HG03064 (cell line): ENCODE results near the gene SLC35A2.
"Not testable (repeated sequence)": the region's sequence is repeated elsewhere in the genome, so short reads cannot be mapped to it uniquely, and the experiment has no call there.

Source experiments
- ATAC-seq: cut with Tn5 transposase; IDR thresholded peaks from one replicate; pipeline ENCODE4 v1.9.1; 2021; ENCODE audit warnings: low read depth; ENCODE audit not compliant: unreplicated experiment

SLC35A2 gene

DNA sequence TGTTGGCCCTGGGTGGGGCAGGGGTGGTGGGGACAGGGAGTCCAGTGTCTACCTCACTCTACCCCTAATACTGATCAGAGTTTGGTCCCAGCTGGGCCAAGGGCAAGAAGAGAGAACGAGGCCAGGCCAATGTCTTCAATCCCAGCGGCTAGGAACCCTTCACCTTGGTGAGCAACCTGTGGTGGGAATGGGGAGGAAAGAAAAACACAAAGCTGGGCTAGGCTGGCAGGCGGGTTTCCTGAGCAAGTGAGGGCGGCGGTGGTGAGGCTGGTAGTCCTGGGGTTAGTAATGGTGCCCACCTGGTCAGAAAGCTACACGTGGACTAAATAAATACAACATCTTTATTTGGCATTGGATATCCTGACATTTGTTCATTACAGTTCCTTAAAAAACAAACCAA is 8.2 kb downstream of the SLC35A2 start:
- no peak for ATAC-seq

GRCh38 chrX:48902776-48903175 is 8.7 kb downstream of the SLC35A2 start:
- ATAC-seq: no peak

GRCh38 chrX:48902135-48902534 is 9.3 kb downstream of the SLC35A2 start:
- ATAC-seq: no peak

DNA sequence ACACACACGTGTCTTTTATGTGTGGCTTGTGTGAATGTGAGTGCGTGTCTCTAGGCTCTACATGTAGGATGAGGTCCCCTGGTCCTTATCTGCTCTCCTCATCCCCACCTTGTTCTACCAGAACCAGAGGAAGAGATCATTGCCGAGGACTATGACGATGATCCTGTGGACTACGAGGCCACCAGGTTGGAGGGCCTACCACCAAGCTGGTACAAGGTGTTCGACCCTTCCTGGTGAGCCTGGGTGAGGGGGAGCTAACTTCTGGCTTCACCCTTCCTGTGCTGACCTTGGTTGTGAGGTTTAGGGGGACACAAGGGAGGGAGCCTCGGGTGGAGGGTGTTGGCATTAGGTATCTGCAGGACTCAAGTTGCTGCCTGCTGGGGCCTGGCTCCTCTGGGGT is 10.4 kb downstream of the SLC35A2 start:
- ATAC-seq: no peak

- no peak for ATAC-seq
These were observed 12.4 kb downstream of the SLC35A2 start for GRCh38 chrX:48899078-48899410.

GRCh38 chrX:48897625-48898306 is 13.7 kb downstream of the SLC35A2 start, which contains the start of the genes PQBP1 and TIMM17B:
Gene PQBP1 (plus strand): TSS chrX:48897930. CDS start chrX:48898510, 580 bp downstream.
Gene TIMM17B (minus strand): TSS chrX:48897768. CDS start chrX:48897749, 19 bp downstream.
- ATAC-seq: peak; percentile 88

DNA sequence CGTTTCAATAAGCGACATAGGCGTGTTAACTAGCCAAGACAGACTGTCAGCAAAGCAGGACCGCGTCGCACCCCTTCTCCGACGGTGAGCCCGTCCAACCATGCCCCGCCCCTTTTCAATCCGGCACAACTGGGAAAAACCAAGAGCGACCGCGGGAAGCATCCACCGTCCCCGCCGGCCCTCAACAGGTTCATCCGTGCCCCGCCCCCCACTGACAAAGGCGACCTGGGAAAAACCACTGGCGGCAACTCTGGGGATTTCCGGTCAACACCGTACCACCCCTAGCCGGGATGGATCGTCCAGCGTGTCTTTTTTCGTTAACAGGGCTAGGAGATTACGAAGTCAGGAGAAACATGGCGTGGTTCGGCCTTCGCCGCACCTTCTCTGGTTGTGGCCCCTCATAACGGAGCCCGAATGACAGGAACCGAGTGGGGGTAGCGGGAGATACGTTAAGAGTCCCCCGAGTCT is 14.3 kb downstream of the SLC35A2 start:
- peak; percentile 10 for ATAC-seq

DNA sequence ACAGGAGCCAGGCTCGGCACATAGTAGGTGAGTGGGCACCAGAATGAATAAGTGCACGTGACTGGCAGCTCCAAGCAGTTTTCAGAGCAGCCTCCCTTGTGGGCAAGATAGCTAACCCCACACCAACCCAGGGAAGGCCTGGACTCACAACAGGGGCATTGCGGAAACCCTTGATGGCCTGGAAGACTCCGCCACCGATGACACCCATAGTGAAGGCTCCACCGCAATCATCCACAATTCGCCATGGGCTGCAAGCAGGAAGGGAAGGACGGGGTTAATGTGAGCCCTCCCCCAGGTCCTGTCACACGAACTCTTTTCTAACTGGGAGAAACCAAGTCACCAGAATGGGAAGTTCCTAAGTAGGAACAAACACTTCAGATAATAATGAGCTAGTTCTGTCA is 14.8 kb downstream of the SLC35A2 start:
- ATAC-seq: no peak

- ATAC-seq: no peak
These were observed 16.6 kb downstream of the SLC35A2 start for GRCh38 chrX:48894891-48895290.

GRCh38 chrX:48893556-48894348 is 17.7 kb downstream of the SLC35A2 start:
- no peak for ATAC-seq

GRCh38 chrX:48892896-48893295 is 18.6 kb downstream of the SLC35A2 start:
- no peak for ATAC-seq

DNA sequence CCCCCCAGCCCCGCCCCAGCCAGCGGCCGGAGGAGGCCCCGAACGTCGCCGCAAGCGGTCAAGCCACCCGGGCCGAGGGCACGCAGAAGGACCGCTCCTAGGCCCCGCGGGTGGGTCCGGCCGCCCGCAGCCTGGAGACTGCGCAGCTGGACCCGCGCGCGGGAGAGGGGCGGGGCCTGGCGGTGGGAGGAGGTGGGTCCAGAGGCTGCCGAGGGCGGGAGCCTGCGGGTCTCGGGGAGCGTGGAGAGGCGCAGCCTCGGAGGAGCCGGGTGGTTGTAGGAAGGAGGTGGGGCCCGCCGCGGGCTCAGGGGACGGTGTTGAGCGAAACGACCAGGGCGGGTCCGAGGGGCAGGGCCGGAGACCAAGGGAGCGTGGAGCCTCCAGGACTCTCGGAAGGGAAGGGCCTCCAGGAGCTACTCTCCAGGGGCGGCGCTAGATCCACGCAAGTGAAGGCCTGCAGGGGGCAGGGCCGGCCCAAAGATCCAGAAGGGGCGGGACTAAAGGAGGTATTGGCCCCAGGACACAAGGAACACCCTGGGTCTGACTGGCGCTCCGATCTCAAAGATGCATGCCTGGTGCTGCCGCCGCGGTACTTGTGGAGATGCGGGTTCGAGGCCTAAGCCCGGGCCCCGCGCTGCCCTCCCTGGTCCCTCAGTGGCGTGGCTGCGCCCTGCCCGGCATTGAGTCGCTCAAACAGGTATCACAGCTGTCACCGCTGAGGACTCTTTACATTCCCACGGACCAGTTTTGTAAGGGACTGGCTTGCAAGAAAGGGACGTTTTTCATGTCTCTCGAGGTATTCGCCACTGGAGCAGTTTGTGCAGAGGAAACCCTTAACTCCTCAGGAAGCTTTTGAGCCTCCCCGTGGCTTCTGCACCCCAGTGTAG is 19.8 kb downstream of the SLC35A2 start:
- ATAC-seq: peak; percentile 74

- peak; percentile 44 for ATAC-seq
These were observed 20.5 kb downstream of the SLC35A2 start for GRCh38 chrX:48890934-48891401.

- ATAC-seq: no peak
These were observed 21.0 kb downstream of the SLC35A2 start for GRCh38 chrX:48890296-48890925.

- ATAC-seq: not testable (repeated sequence)
These were observed 24.9 kb downstream of the SLC35A2 start for GRCh38 chrX:48886586-48886985.

GRCh38 chrX:48883729-48884128 is 27.7 kb downstream of the SLC35A2 start:
- ATAC-seq: no peak

DNA sequence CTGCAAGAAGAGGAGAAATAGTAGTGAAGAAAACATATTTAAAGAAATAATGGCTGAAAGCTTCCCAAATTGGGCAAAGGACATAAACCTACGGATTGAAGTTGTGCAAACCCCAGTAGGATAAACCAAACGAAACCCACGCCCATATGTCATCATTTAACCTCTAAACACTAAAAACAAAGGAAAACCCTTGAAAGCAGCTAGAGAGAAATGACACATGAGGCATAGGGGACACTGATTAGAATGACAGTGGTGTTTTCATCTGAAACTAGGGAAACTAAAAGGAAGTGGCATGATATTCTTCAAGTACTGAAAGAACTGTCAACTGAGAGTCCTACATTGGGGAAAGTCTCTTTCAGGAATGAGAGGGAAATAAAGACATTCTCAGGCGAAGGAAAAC is 34.5 kb downstream of the SLC35A2 start:
- not testable (repeated sequence) for ATAC-seq

- ATAC-seq: not testable (repeated sequence)
These were observed 39.4 kb downstream of the SLC35A2 start for GRCh38 chrX:48872017-48872416.

DNA sequence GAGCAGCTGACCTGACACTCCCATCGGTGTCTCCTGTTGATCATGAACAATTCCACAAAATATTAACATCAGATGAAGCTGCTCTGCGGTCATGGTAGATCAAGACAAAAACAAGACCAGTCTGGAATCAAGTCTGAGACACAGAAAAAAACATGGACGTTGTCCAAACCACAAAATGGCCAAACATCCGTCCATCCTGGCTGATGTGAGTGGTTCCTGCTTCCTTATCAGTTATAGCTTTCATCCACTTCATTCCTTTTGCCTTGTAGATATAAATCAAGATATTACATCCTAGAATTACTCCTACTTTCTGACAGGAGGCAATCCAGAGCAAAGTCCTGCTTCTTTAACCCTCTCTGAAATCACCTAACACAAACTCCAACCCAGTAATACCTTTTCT is 47.2 kb downstream of the SLC35A2 start:
- no peak for ATAC-seq

- no peak for ATAC-seq
These were observed 56.5 kb downstream of the SLC35A2 start for GRCh38 chrX:48854898-48855297.
